Tibial artery (tissue), 4 donors: ENCODE measurements around the gene FAM184A.

Source experiments
- DNase-seq, 2 donors: peaks; one replicate each; pipeline ENCODE4 v3.0.0-alpha.2; 2019
- H3K27ac ChIP-seq, 2 donors: fragments of 200-600 bp; sonication (generic) in 1 of 2; 1 replicate in 1 of 2; 2 replicates in 1 of 2; pipeline ENCODE4 v1.5.1; 2018 to 2019; ENCODE audit warnings: mild to moderate bottlenecking in 1 of 2
- H3K27me3 ChIP-seq, 2 donors: fragments of 200-600 bp; sonication (generic) in 1 of 2; one replicate each; pipeline versions ENCODE4 v1.5.1 to v1.6.0; 2016 to 2019
- H3K36me3 ChIP-seq, 3 donors: fragments of 200-600 bp; sonication (generic) in 2 of 3; one replicate each; pipeline ENCODE4 v1.5.1; 2016 to 2019; ENCODE audit warnings: mild to moderate bottlenecking in 2 of 3
- H3K4me1 ChIP-seq, 4 donors: fragments of 200-600 bp; sonication (generic) in 2 of 4; 1 replicate in 3 of 4; 2 replicates in 1 of 4; pipeline ENCODE4 v1.5.1; 2016 to 2019
- H3K4me3 ChIP-seq, 2 donors: fragments of 200-600 bp; sonication (generic) in 1 of 2; 1 replicate in 1 of 2; 2 replicates in 1 of 2; pipeline ENCODE4 v1.5.1; 2018 to 2019; ENCODE audit warnings: mild to moderate bottlenecking in 2 of 2
- H3K9me3 ChIP-seq, 3 donors: fragments of 200-600 bp; sonication (generic) in 1 of 3; one replicate each; pipeline ENCODE4 v1.5.1; 2016 to 2019
- intact Hi-C: fragments of 100-400 bp; cut with DNase I; formaldehyde crosslinking; loops from one replicate; pipeline ENCODE4 v1.15.0; 2023; ENCODE audit warnings: low total_unique reads
- TF ChIP-seq, protein P1 (sequence below), 2 experiments: fragments of 200-600 bp in 1 of 2; fragments of 450-650 bp in 1 of 2; IDR thresholded peaks; one replicate each; pipeline ENCODE4 v1.5.1; 2017 to 2019; ENCODE audit warnings: antibody characterized with exemption in 2 of 2, mild to moderate bottlenecking in 1 of 2, moderate library complexity in 1 of 2

FAM184A gene

DNA sequence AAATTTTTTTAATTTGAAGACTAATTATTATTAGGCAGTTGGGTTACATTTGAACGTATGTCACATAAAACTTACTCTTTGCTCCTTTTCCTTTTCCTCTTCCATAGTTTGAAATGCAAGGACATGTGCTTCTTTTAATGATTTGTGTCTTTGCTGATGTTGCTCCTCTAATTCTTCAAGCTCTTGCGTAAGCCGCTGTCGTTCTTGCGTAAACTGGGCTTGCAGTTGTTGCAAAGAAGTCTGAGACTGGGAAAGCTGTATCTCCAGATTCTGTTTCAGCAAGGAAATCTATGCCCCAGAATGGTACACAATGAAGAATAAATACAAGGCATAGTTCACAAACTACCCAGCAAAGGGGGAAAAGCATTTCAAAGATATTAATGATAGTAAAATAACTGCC lies 98.4 kb downstream of the FAM184A start:
- DNase-seq: peak in 1 of 2 donors; percentile 74
- Histone ChIP-seq H3K4me1 (no peaks in the 10 kb centered on the region), H3K9me3 (no peaks in the 10 kb centered on the region), H3K4me3 (no peak overlapping the region), H3K27ac (no peak overlapping the region), H3K27me3 (no peaks in the 10 kb centered on the region), H3K36me3 (peaks cover 0 to 4% (median 0%) of the 10 kb centered on the region in 3 donors)
- intact Hi-C loops: no loop called here
- TF ChIP-seq, protein P1, sequence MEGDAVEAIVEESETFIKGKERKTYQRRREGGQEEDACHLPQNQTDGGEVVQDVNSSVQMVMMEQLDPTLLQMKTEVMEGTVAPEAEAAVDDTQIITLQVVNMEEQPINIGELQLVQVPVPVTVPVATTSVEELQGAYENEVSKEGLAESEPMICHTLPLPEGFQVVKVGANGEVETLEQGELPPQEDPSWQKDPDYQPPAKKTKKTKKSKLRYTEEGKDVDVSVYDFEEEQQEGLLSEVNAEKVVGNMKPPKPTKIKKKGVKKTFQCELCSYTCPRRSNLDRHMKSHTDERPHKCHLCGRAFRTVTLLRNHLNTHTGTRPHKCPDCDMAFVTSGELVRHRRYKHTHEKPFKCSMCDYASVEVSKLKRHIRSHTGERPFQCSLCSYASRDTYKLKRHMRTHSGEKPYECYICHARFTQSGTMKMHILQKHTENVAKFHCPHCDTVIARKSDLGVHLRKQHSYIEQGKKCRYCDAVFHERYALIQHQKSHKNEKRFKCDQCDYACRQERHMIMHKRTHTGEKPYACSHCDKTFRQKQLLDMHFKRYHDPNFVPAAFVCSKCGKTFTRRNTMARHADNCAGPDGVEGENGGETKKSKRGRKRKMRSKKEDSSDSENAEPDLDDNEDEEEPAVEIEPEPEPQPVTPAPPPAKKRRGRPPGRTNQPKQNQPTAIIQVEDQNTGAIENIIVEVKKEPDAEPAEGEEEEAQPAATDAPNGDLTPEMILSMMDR (IDR thresholded peaks at IDR 0.05): no peak

DNA sequence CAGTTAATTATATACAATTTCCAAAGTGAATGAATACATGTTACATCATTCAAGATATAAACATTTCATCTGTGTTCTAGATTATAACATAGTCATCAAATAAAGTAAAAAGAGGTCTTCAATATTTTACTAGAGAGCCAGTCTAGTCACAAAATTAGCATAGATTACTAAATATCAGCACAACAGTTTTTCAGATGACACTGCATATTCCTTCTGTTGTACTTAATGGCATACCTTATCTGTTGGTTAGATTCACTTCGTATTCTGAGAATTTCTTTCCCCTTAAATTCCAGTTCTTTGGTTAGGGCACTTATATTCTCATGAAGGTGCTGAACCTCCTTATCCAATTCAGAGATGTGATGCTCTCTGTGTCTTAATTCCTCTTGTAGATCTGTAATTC lies 103.7 kb downstream of the FAM184A start:
- Histone ChIP-seq H3K36me3 (peaks cover 0 to 4% (median 0%) of the 10 kb centered on the region in 3 donors), H3K4me3 (no peak overlapping the region), H3K27ac (no peak overlapping the region), H3K27me3 (no peaks in the 10 kb centered on the region), H3K4me1 (no peaks in the 10 kb centered on the region), H3K9me3 (no peaks in the 10 kb centered on the region)
- intact Hi-C loops: no loop called here
- DNase-seq: no peak
- TF ChIP-seq, protein P1 (IDR thresholded peaks at IDR 0.05): no peak

DNA sequence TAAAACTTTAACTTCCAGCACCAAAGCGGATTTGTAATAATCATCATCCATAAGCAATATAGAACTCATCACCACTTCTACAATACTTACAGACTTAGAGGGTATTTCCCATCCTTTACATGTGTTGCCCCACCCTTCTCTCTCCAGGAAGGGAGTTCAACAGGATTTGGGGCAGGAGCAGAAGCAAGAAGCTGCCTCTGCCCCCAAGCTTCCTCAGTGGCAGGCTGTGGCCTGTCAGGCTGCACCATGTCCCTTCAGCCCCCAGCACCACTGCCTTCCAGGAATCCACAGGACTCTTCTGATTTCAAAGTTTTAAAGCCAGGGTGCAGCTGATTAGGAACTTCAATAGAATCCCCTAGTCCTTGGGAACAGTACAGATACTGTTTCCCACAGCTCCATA lies 106.8 kb downstream of the FAM184A start:
- H3K27me3 ChIP-seq: no peaks in the 10 kb centered on the region
- intact Hi-C loops: no loop called here

DNA sequence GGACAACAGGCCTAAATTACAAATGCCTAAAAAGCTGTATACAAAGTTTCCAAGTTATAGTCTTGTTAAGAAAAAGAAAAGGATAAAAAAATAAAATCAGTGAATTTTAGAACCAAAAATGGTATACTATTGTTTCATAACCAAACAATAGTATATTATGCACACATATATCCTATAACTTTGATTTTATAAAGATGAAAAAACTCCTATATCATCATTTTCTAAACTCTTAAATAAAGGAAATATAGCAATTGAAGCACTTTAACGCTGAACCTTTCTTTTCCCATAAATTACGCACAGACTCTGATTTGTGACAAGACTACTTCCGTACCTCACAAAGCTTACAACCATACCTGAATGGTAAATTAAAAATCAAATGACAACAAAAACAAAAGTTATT lies 107.6 kb downstream of the FAM184A start:
- H3K4me3 ChIP-seq: no peak overlapping the region
- no peak overlapping the region for H3K27ac ChIP-seq
- intact Hi-C loops: no loop called here
- TF ChIP-seq, protein P1 (IDR thresholded peaks at IDR 0.05): no peak
- H3K4me1 ChIP-seq: no peaks in the 10 kb centered on the region
- no peaks in the 10 kb centered on the region for H3K27me3 ChIP-seq
- DNase-seq: no peak
- peaks cover 0 to 3% (median 0%) of the 10 kb centered on the region in 3 donors for H3K36me3 ChIP-seq
- no peaks in the 10 kb centered on the region for H3K9me3 ChIP-seq

More for the DNA sequence above, 106.8 kb downstream of the FAM184A start:
- Histone ChIP-seq H3K4me1 (no peaks in the 10 kb centered on the region), H3K27ac (no peak overlapping the region), H3K36me3 (no peaks in the 10 kb centered on the region), H3K9me3 (no peaks in the 10 kb centered on the region), H3K4me3 (no peak overlapping the region)
- TF ChIP-seq, protein P1 (IDR thresholded peaks at IDR 0.05): no peak
- no peak for DNase-seq

DNA sequence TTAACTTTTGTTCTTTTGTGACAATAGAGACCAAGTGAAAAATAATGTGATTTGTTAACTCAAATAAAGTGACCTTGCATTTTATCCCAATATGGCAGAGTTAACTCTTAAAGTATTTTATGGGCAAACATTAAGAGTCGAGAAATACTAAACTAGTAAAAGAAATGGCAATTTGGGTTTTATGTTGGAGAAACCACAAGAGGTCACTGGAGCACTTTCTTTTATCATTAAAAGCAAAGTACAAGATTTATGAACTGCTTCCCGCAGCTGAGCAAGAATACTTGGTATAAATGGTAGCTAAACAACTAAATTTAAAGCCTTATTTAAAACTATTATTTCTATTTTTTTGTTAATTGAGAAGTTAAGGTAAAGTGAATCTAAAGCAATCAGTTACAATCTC lies 110.0 kb downstream of the FAM184A start:
- H3K9me3 ChIP-seq: no peaks in the 10 kb centered on the region
- TF ChIP-seq, protein P1 (IDR thresholded peaks at IDR 0.05): peak; percentile 36 to 45
- no peak overlapping the region for H3K4me3 ChIP-seq
- no peak overlapping the region for H3K27ac ChIP-seq
- DNase-seq: no peak
- no peaks in the 10 kb centered on the region for H3K4me1 ChIP-seq
- intact Hi-C loops: no loop called here
- peaks cover 0 to 6% (median 0%) of the 10 kb centered on the region in 3 donors for H3K36me3 ChIP-seq
- H3K27me3 ChIP-seq: no peaks in the 10 kb centered on the region

DNA sequence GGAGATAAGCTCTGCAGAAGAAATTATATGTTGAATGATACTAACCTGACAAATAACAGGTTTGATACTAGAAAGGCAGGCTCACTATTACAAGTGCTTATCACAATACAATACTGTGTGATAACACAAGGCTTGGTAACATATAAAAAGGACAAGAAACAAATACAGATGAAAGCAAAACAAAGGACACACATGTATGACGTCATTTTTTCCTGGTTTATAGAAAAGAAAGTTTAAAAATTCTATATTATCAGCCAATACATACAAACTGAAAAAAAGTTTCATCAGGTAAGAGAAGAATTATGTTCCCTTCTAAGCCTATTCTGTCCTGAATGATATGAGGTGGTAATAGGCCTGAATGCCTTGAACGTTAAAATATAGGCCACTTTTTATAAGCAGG lies 111.2 kb downstream of the FAM184A start:
- Histone ChIP-seq H3K36me3 (peaks cover 0 to 6% (median 0%) of the 10 kb centered on the region in 3 donors), H3K4me3 (no peak overlapping the region), H3K4me1 (no peaks in the 10 kb centered on the region), H3K27me3 (no peaks in the 10 kb centered on the region), H3K9me3 (no peaks in the 10 kb centered on the region), H3K27ac (no peak overlapping the region)
- TF ChIP-seq, protein P1 (IDR thresholded peaks at IDR 0.05): no peak
- intact Hi-C loops: no loop called here
- no peak for DNase-seq
